A549 (cell line): Measurements from ENCODE around the gene GRK5.

Experiments
- CHD2 ChIP-seq: fragments of 150-350 bp; IDR thresholded peaks from 2 replicates; pipeline ENCODE4 v1.6.1; 2014; ENCODE audit warnings: low read length; ENCODE audit not compliant: partially characterized antibody
- CTCF ChIP-seq: fragments of >200 bp; sonication (Bioruptor Twin); formaldehyde crosslinking; IDR thresholded peaks from 3 replicates; pipeline ENCODE4 v1.5.1; 2016
- ELK1 ChIP-seq: fragments of 150-350 bp; IDR thresholded peaks from 2 replicates; pipeline ENCODE4 v1.6.1; 2014; ENCODE audit warnings: low read depth, mild to moderate bottlenecking, low read length
- FOSB ChIP-seq: fragments of 250-450 bp; sonication (Bioruptor Pico); IDR thresholded peaks from 2 replicates; pipeline ENCODE4 v1.5.0; 2020; ENCODE audit warnings: mild to moderate bottlenecking, moderate library complexity
- HOXB13 ChIP-seq: fragments of 250-450 bp; sonication (Bioruptor Pico); IDR thresholded peaks from 2 replicates; pipeline ENCODE4 v1.5.0; 2020; ENCODE audit warnings: low read depth, mild to moderate bottlenecking, moderate library complexity
- NFE2L2 ChIP-seq: fragments of 150-350 bp; conservative IDR thresholded peaks from 2 replicates; pipeline ENCODE4 v1.6.1; 2014; ENCODE audit warnings: low read length
- PHF8 ChIP-seq: fragments of 200-600 bp; sonication (generic); IDR thresholded peaks from 2 replicates; pipeline ENCODE4 v1.6.1; 2016; ENCODE audit warnings: low read depth, mild to moderate bottlenecking, antibody characterized with exemption, moderate library complexity, borderline replicate concordance
- POLR2A ChIP-seq: IDR thresholded peaks from 2 replicates; pipeline ENCODE4 v1.6.1; 2012; ENCODE audit warnings: mild to moderate bottlenecking, low read length
- TFCP2L1 ChIP-seq: fragments of 250-450 bp; sonication (Bioruptor Pico); IDR thresholded peaks from 2 replicates; pipeline ENCODE4 v1.5.0; 2021; ENCODE audit warnings: mild to moderate bottlenecking
- ZFP36 ChIP-seq: fragments of 450-650 bp; IDR thresholded peaks from 2 replicates; pipeline ENCODE4 v1.6.1; 2014; ENCODE audit warnings: borderline replicate concordance; ENCODE audit not compliant: partially characterized antibody

DNA sequence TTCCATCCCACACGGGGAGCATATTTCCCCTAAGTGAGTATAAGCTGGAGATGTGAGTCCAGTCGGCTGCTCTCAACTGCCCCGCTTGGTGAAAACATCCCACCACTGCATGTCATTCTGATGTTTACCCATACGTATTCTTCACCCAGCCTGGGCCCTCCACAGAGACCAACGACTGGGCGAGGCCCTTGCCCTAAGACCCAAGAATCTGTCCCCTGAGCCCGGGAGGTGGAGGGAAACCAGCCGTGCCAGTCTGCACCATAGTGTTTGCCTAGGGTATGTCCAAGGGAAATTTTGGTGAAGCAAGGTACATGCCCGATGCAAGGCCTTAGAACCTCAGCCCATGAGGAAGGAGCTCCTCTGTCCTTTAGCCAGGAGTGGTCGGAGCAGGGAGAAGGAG, 267.2 kb downstream of the GRK5 start:
- TF ChIP-seq CTCF, result no peak
- no peak for TF ChIP-seq TFCP2L1 (CRISPR knock-in tag)
- no peak for TF ChIP-seq NFE2L2
- TF ChIP-seq POLR2A, result no peak
- no peak for TF ChIP-seq ELK1
- TF ChIP-seq FOSB (CRISPR knock-in tag), result no peak
- TF ChIP-seq PHF8, result no peak
- no peak for TF ChIP-seq CHD2
- no peak for TF ChIP-seq ZFP36
- no peak for TF ChIP-seq HOXB13 (CRISPR knock-in tag)
